ENCODE data around the gene SLC26A4.

GRCh38 chr7:107684287-107684686, 23.7 kb downstream of the SLC26A4 start:
- TF ChIP-seq POLR2AphosphoS5 (IDR thresholded peaks at IDR 0.05; ENCODE audit: borderline replicate concordance, low read depth, low read length) (no peak), EZH2 (IDR thresholded peaks at IDR 0.05) (no peak), FOXP2 (optimal IDR thresholded peaks at IDR 0.05; ENCODE audit: control extremely low read depth, extremely low read length, insufficient read depth) (no peak)

Data from SK-N-MC (cell line).